GM23338 (cell line): ENCODE data around the gene NAPSA. TPM values are rescaled to one million over a fixed set of nuclear protein-coding genes. Genes with fewer than 3 reads are reported as not detected.

Source experiments
- ATAC-seq: fragments of 200-7000 bp; cut with Tn5 transposase; 3 replicates; pipeline ENCODE4 v1.9.1; 2020
- DNase-seq: peaks from one replicate; pipeline ENCODE4 v3.0.0-alpha.2; 2015; ENCODE audit warnings: low spot score
- H2AFZ ChIP-seq: fragments of 200-600 bp; sonication (generic); 2 replicates; pipeline ENCODE4 v1.8.0; 2016; ENCODE audit warnings: antibody characterized with exemption, mild to moderate bottlenecking, moderate library complexity
- H3F3A ChIP-seq: fragments of 200-600 bp; sonication (generic); replicated peaks from 2 replicates; pipeline ENCODE4 v1.8.0; 2017; ENCODE audit warnings: antibody characterized with exemption, mixed run types, low read depth
- H3K27ac ChIP-seq: fragments of 200-600 bp; sonication (generic); 2 replicates; pipeline ENCODE4 v1.6.1; 2016; ENCODE audit warnings: low read depth
- H3K27me3 ChIP-seq: fragments of 200-600 bp; sonication (generic); 2 replicates; pipeline ENCODE4 v1.8.0; 2016; ENCODE audit warnings: mild to moderate bottlenecking, mixed run types, moderate library complexity; ENCODE audit not compliant: insufficient read depth
- H3K36me3 ChIP-seq: fragments of 200-600 bp; sonication (generic); 2 replicates; pipeline ENCODE4 v1.8.0; 2016; ENCODE audit warnings: mild to moderate bottlenecking; ENCODE audit not compliant: insufficient read depth
- H3K4me1 ChIP-seq: fragments of 200-600 bp; sonication (generic); 2 replicates; pipeline ENCODE4 v1.8.0; 2016; ENCODE audit warnings: mild to moderate bottlenecking, moderate library complexity; ENCODE audit not compliant: insufficient read depth
- H3K4me2 ChIP-seq: fragments of 200-600 bp; sonication (generic); 2 replicates; pipeline ENCODE4 v1.7.1; 2017; ENCODE audit warnings: mixed run types
- H3K4me3 ChIP-seq: fragments of 200-600 bp; sonication (generic); 2 replicates; pipeline ENCODE4 v1.6.1; 2016; ENCODE audit warnings: mixed run types
- H3K79me2 ChIP-seq: fragments of 200-600 bp; sonication (generic); replicated peaks from 2 replicates; pipeline ENCODE4 v1.8.0; 2017; ENCODE audit warnings: mild to moderate bottlenecking; ENCODE audit not compliant: insufficient read depth
- H3K9me2 ChIP-seq: fragments of 200-600 bp; sonication (generic); 2 replicates; pipeline ENCODE4 v1.8.0; 2017; ENCODE audit not compliant: insufficient read depth
- H4K20me1 ChIP-seq: fragments of 200-600 bp; sonication (generic); replicated peaks from 2 replicates; pipeline ENCODE4 v1.8.0; 2017; ENCODE audit warnings: mild to moderate bottlenecking; ENCODE audit not compliant: insufficient read depth
- H3K27ac Mint-ChIP-seq: 2 replicates; pipeline ENCODE4 v1.8.0; 2020; ENCODE audit warnings: inconsistent platforms, mild to moderate bottlenecking, moderate library complexity, mixed read lengths
- H3K27me3 Mint-ChIP-seq: 3 replicates; pipeline ENCODE4 v1.8.0; 2022; ENCODE audit warnings: low read depth, mild to moderate bottlenecking, moderate library complexity, mixed read lengths, inconsistent platforms; ENCODE audit not compliant: insufficient read depth, poor library complexity
- H3K36me3 Mint-ChIP-seq: 3 replicates; pipeline ENCODE4 v1.8.0; 2021; ENCODE audit warnings: low read depth, mild to moderate bottlenecking, inconsistent platforms, moderate library complexity, mixed read lengths
- H3K4me1 Mint-ChIP-seq: 3 replicates; pipeline ENCODE4 v1.8.0; 2020; ENCODE audit warnings: mild to moderate bottlenecking, inconsistent platforms, mixed read lengths
- H3K4me3 Mint-ChIP-seq: 3 replicates; pipeline ENCODE4 v1.8.0; 2021; ENCODE audit warnings: moderate library complexity, mild to moderate bottlenecking, inconsistent platforms, mixed read lengths
- H3K9me3 Mint-ChIP-seq: 3 replicates; pipeline ENCODE4 v1.8.0; 2020; ENCODE audit warnings: moderate library complexity, mild to moderate bottlenecking, inconsistent platforms, mixed read lengths
- CREB1 ChIP-seq: fragments of 250-450 bp; sonication (Bioruptor Pico); IDR thresholded peaks from 2 replicates; pipeline ENCODE4 v1.5.0; 2020; ENCODE audit warnings: low read depth, mild to moderate bottlenecking, moderate library complexity
- ETS1 ChIP-seq: IDR thresholded peaks from 2 replicates; pipeline ENCODE4 v1.6.1; 2016; ENCODE audit warnings: antibody characterized with exemption
- EZH2 ChIP-seq: fragments of 200-600 bp; sonication (generic); IDR thresholded peaks from one replicate; pipeline ENCODE4 v1.8.0; 2017; ENCODE audit warnings: antibody characterized with exemption, mild to moderate bottlenecking, low read depth; ENCODE audit not compliant: unreplicated experiment
- EZH2phosphoT487 ChIP-seq: fragments of 200-600 bp; sonication (generic); IDR thresholded peaks from one replicate; pipeline ENCODE4 v1.8.1; 2018; ENCODE audit warnings: antibody characterized with exemption; ENCODE audit not compliant: unreplicated experiment
- JUNB ChIP-seq: IDR thresholded peaks from one replicate; pipeline ENCODE4 v1.6.1; 2016; ENCODE audit warnings: antibody characterized with exemption; ENCODE audit not compliant: unreplicated experiment
- NANOG ChIP-seq: IDR thresholded peaks from 2 replicates; pipeline ENCODE4 v1.6.1; 2016; ENCODE audit warnings: antibody characterized with exemption, borderline replicate concordance
- POLR2AphosphoS5 ChIP-seq: IDR thresholded peaks from 2 replicates; pipeline ENCODE4 v1.6.1; 2016; ENCODE audit warnings: antibody characterized with exemption, low read depth
- STAT1 ChIP-seq: IDR thresholded peaks from one replicate; pipeline ENCODE4 v1.6.1; 2016; ENCODE audit warnings: antibody characterized with exemption; ENCODE audit not compliant: unreplicated experiment
- ZNF114 ChIP-seq: fragments of 250-450 bp; sonication (Bioruptor Pico); IDR thresholded peaks from 2 replicates; pipeline ENCODE4 v1.5.0; 2020; ENCODE audit warnings: mild to moderate bottlenecking, moderate library complexity
- ZNF331 ChIP-seq: fragments of 250-450 bp; sonication (Bioruptor Pico); IDR thresholded peaks from 2 replicates; pipeline ENCODE4 v1.5.0; 2020; ENCODE audit warnings: low read depth, mild to moderate bottlenecking, moderate library complexity
- ZNF462 ChIP-seq: fragments of 250-450 bp; sonication (Bioruptor Pico); IDR thresholded peaks from 2 replicates; pipeline ENCODE4 v1.5.0; 2020; ENCODE audit warnings: mild to moderate bottlenecking, moderate library complexity
- polyA plus RNA-seq: library from polyadenylated mRNA; unstranded; fragments of >200 nt; fragmentation: Nextera tagmentation; extraction: Ambion mirVana; gene quantifications from 2 replicates; pipeline ENCODE4 v1.2.1, GENCODE V29; 2016
- total RNA-seq: library from RNA; depleted of rRNA; stranded (reverse); fragments of >200 nt; shearing (Covaris generic); gene quantifications from 2 replicates; pipeline ENCODE4 v1.2.3, GENCODE V29; 2014
- TF ChIP-seq, protein P1 (sequence below), 2 experiments: fragments of 200-600 bp in 1 of 2; sonication (generic) in 1 of 2; conservative IDR thresholded peaks; 2 replicates each; pipeline versions ENCODE4 v1.5.1 to v1.6.1; 2016 to 2017; ENCODE audit warnings: antibody characterized with exemption in 2 of 2, low read depth in 2 of 2, mild to moderate bottlenecking in 2 of 2, moderate library complexity in 1 of 2
- TF ChIP-seq, protein P2 (sequence below): IDR thresholded peaks from one replicate; pipeline ENCODE4 v1.6.1; 2018; ENCODE audit warnings: antibody characterized with exemption; ENCODE audit not compliant: unreplicated experiment

Gene NAPSA
- total and polyA plus RNA-seq, 2 experiments from 2014 or later: 0.14 to 0.99 TPM

DNA sequence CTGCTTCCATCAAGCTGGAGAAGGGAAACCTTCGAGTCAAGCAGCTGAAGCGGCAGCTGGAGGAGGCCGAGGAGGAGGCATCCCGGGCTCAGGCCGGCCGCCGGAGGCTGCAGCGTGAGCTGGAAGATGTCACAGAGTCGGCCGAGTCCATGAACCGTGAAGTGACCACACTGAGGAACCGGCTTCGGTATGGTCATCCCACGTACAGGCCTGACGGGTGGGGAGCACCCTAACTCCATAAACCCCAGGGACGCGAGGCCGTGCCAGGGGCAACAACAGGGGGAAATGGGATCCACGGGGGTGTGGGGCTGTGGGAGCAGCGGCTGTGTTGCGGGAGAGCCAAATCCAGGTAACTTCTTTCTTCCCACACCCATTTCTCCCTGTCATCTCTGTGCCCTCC is 56.4 kb downstream of the NAPSA start:
- H3K27me3 Mint-ChIP-seq: peaks cover 6% of the 10 kb centered on the region
- no peak overlapping the region for H3K4me3 Mint-ChIP-seq
- DNase-seq: no peak
- H3K4me2 ChIP-seq: no peak overlapping the region
- no peak for ATAC-seq
- TF ChIP-seq POLR2AphosphoS5: no peak
- TF ChIP-seq ZNF331 (CRISPR knock-in tag): no peak
- TF ChIP-seq NANOG: no peak
- no peak for TF ChIP-seq JUNB
- TF ChIP-seq CREB1 (CRISPR knock-in tag): no peak
- TF ChIP-seq STAT1: no peak
- no peak for TF ChIP-seq ETS1
- TF ChIP-seq EZH2: no peak
- TF ChIP-seq ZNF462 (CRISPR knock-in tag): no peak
- TF ChIP-seq ZNF114: no peak
- TF ChIP-seq, protein P1, sequence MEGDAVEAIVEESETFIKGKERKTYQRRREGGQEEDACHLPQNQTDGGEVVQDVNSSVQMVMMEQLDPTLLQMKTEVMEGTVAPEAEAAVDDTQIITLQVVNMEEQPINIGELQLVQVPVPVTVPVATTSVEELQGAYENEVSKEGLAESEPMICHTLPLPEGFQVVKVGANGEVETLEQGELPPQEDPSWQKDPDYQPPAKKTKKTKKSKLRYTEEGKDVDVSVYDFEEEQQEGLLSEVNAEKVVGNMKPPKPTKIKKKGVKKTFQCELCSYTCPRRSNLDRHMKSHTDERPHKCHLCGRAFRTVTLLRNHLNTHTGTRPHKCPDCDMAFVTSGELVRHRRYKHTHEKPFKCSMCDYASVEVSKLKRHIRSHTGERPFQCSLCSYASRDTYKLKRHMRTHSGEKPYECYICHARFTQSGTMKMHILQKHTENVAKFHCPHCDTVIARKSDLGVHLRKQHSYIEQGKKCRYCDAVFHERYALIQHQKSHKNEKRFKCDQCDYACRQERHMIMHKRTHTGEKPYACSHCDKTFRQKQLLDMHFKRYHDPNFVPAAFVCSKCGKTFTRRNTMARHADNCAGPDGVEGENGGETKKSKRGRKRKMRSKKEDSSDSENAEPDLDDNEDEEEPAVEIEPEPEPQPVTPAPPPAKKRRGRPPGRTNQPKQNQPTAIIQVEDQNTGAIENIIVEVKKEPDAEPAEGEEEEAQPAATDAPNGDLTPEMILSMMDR (conservative IDR thresholded peaks at IDR 0.05; ENCODE audit: low read depth in 2 of 2): no peak
- no peak for TF ChIP-seq EZH2phosphoT487
- TF ChIP-seq, protein P2, sequence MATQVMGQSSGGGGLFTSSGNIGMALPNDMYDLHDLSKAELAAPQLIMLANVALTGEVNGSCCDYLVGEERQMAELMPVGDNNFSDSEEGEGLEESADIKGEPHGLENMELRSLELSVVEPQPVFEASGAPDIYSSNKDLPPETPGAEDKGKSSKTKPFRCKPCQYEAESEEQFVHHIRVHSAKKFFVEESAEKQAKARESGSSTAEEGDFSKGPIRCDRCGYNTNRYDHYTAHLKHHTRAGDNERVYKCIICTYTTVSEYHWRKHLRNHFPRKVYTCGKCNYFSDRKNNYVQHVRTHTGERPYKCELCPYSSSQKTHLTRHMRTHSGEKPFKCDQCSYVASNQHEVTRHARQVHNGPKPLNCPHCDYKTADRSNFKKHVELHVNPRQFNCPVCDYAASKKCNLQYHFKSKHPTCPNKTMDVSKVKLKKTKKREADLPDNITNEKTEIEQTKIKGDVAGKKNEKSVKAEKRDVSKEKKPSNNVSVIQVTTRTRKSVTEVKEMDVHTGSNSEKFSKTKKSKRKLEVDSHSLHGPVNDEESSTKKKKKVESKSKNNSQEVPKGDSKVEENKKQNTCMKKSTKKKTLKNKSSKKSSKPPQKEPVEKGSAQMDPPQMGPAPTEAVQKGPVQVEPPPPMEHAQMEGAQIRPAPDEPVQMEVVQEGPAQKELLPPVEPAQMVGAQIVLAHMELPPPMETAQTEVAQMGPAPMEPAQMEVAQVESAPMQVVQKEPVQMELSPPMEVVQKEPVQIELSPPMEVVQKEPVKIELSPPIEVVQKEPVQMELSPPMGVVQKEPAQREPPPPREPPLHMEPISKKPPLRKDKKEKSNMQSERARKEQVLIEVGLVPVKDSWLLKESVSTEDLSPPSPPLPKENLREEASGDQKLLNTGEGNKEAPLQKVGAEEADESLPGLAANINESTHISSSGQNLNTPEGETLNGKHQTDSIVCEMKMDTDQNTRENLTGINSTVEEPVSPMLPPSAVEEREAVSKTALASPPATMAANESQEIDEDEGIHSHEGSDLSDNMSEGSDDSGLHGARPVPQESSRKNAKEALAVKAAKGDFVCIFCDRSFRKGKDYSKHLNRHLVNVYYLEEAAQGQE: no peak
- H3K4me1 ChIP-seq: peaks cover 12% of the 10 kb centered on the region
- no peaks in the 10 kb centered on the region for H3K79me2 ChIP-seq
- H4K20me1 ChIP-seq: no peaks in the 10 kb centered on the region
- peaks cover 17% of the 10 kb centered on the region for H3K27me3 ChIP-seq
- no peak overlapping the region for H3K27ac ChIP-seq
- no peaks in the 10 kb centered on the region for H3K9me2 ChIP-seq
- no peaks in the 10 kb centered on the region for H3K4me1 Mint-ChIP-seq
- H3K36me3 ChIP-seq: peaks cover 6% of the 10 kb centered on the region; the same call in 1 of the 2 replicates
- no peak overlapping the region for H2AFZ ChIP-seq
- H3F3A ChIP-seq: peaks cover 16% of the 10 kb centered on the region
- H3K9me3 Mint-ChIP-seq: peaks cover 95% of the 10 kb centered on the region
- no peak overlapping the region for H3K4me3 ChIP-seq
- peaks cover 36% of the 10 kb centered on the region for H3K36me3 Mint-ChIP-seq
- H3K27ac Mint-ChIP-seq: no peak overlapping the region
